Right hindlimb (tissue), 1 donor: ENCODE results near the gene NCAPG2.

Experiments
- DNase-seq: peaks from one replicate; pipeline ENCODE4 v3.0.0-alpha.2; 2018

The NCAPG2 gene

DNA sequence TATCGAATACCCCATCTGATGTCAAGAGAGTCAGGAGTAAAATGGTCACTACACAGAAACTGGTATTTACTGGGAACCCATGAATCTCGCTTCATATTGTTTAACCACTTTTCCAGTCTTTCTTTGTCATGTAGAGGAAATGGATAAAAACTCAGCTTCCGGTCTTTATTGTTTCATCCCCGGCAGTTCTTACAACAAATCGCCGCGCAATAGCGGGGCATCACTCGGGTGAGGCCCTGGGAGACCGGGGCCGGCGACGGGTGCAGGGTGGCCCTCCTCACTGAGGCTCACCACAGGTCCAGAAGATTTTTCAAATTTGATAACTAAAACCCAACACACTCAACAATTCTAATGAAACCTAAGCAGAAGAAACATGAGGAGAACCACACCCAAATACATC lies 81.4 kb downstream of the NCAPG2 start:
- no peak for DNase-seq

DNA sequence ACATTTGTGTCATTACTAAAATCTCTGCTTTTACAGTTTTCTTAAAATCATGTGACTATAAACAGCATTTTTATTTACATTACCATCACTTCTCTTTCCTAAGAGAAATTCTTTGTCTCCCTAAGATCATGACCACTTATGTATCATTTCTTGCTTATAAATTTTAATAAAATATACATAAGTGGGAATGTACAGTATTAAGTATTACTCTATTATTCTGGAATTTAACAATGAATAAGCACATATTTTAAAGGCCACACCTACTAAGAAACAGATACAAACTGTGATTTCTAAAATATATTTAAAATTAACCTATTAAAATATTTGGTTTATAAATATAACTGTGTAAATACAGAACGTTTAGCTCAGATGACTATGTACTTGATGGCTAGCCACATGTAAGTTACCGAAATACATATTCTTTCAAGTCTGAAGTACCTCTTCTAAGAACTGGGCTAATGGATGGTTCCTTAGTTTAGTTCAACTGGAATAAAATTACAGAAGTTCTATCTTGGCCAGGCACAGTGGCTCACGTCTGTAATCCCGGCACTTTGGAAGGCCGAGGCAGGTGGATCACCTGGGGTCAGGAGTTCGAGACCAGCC lies 83.7 kb downstream of the NCAPG2 start:
- DNase-seq, result no peak

DNA sequence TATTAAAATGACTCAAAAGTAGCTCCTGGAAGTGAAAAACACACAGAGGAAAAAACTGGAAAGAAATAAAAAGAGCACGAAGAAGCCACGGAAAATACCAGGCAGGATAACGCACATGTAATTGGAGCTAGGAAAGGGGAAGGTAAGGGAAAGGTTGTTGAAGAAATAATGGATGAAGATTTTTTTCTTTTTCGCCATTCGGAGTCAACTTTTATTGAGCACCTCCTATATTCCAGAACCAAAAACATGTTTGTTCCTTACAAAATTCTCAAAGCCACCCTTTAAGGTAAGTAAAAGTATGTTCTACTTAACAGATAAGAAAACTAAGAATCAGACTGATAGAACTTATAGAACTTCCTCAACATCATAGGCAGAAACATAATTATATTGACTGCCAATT lies 84.2 kb downstream of the NCAPG2 start:
- no peak for DNase-seq

DNA sequence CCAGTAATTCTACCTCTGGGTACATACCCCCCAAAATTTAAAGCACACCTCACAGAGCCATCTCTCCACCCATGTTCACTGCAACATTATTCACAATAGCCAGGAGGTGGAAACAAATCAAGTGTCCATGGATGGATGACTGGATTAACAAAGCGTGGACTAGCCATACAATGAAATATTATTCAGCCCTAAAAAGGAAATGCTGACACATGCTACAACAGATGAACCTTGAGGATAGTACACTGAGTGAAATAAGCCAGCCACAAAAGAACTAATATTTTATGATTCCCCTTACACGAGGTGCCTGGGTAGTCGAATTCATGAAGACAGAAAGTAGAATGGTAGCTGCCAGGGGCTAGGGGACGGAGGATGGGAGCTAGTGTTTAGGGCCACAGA lies 85.9 kb downstream of the NCAPG2 start:
- DNase-seq, result no peak

DNA sequence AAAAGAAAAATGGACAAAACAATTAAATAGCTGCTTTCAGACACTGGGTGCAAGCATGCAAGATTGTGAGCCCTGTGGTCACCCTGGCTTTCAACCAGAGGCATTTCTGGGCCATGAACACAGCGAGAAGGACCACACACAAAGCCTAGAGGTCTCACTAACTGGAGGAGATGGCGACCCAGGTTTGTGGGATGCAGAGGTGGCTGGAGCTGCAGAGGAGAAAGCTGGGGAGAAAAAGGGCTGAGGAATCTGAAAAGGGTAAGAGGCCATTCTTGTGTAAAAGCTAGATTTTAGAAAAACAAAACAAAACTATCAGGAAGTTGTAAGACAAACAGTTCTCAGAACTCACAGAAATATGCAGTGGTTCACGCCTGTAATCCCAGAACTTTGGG lies 86.9 kb downstream of the NCAPG2 start:
- DNase-seq, result no peak

DNA sequence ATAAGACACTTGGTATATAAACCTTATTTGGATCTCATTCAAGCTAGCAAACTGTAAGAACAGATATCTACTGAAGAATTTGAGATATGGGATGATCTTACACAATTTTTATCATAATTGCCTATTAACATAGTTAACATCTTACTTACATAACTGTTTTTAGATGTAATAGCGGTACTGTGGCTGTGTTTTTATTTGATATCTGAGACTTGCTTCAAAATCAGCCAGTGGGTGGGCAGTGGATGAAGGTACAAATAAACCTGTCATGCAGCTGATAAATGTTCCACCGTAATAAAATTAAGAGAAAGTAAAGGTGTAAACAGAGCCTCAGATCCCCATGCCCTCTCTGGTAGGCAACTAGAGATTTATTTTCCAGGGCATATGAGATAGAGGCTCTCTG lies 88.6 kb downstream of the NCAPG2 start:
- no peak for DNase-seq

DNA sequence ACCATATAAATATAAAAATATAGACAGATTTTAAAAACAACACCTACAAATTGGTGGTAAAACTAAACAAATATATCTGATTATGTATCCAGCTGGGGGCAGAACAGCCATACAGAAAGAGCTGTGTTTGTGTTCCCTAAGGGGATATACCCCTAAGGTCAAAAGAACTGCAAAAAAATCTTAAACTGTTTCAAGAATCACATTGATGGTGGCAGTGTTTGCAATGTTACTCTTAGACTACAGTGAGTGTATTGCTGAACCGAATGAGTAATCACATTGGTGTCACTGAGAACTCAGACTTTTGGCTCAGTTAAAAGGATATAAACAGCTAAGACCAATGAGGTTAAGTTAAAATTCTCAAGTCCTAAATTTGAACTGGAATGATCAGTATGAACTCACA lies 89.9 kb downstream of the NCAPG2 start:
- no peak for DNase-seq

DNA sequence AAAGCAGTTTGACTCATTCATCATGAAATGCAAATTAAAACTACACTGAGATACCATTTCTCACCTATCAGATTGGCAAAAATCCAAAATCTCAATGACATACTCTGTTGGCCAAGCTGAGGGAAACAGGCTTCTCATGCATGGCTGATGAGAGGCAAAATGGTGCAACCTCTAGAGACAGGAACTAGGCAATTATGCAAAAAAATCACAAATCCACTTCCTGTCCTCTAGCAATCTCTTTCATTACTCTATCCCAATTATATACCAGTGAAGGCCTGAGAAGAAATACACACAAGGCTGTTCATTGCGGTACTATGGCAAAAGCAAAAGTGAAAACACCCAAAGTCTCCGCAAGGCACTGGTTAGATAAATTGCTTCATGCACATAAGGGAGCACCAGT lies 91.1 kb downstream of the NCAPG2 start:
- no peak for DNase-seq

DNA sequence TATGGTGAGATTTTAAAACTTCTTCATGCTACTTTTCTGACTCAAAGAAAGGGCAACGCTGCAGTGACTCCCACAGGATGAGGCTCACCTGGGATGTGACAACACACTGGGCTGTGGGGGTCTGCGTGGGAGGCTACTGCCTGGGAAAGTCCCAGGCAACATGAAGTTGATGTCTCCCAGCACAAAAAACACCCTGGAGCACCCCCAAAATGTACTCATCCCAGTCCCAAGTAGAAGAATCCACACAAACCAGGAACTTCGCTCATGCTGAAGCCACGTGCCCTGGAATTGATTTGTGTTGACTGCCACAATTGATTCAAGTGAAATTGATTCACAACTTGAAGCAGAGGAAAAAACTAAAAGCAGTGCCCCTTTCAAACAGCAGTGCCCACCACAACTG lies 92.1 kb downstream of the NCAPG2 start:
- no peak for DNase-seq

DNA sequence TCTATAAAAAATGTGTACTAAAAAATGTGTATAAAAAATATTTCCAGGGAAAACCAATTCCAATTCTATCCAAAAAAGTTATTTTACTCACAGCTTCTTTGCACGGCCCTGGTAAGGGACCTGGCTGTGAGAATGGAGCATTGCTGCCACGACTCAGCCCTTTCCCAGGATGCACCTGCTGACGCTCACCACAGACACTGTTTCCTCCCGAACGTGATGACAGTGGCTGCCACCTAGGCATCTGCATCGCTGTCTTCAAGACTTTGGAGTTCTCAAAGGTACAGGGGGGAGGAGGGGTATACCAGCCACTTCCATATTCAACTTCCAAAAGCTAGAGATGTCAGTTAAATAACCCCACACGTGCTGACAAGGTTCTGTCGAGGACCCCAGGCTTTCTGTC lies 93.1 kb downstream of the NCAPG2 start:
- DNase-seq, result no peak

DNA sequence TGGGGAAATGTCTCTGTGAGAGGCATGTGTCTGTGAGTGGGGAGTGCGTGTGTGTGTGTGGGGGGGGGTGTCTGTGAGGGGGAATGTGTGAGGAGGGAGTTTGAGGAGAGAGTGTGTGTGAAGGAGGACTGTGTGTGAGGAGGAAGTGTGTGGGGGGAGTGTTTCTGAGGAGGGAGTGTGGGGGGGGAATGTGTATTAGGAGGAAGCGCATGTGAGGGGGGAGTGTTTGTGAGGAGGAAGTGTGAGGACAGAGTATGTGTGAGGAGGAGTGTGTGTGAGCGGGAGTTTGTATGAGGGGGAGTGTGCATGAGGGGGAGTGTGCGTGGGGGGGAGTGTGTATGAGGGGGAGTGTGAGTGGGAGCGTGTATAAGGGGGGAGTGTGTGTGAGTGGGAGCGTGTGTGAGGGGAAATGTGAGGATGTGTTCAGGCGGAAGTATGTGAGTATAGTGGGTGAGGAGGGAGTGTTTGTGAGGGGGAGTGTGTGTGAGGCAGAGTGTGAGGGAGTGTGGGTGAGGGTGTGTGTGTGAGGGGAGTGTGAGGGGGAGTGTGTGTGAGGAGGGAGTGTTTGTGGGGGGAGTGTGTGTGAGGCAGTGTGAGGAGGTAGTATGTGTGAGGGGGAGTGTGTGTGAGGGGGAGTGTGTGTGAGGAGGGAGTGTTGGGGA lies 95.2 kb downstream of the NCAPG2 start:
- no peak for DNase-seq

DNA sequence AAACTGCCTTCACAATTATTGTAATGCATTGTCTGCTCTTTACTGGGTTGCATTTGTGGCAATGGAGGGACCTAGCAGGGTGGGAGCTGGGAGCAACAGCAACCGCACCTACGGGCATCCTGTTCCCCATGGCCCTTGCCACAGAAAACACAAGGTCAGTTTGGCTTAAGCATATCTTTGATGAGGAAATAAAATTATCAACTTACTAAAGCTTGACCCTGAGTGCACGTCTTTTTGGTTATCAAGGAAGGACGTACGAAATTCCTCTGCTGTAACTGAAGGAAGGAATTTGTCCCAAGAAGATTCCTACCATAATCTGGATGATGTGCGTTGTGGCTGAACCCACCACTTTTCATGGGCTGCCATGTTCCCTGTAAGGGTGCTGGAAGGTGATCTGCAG lies 97.0 kb downstream of the NCAPG2 start:
- DNase-seq, result no peak

DNA sequence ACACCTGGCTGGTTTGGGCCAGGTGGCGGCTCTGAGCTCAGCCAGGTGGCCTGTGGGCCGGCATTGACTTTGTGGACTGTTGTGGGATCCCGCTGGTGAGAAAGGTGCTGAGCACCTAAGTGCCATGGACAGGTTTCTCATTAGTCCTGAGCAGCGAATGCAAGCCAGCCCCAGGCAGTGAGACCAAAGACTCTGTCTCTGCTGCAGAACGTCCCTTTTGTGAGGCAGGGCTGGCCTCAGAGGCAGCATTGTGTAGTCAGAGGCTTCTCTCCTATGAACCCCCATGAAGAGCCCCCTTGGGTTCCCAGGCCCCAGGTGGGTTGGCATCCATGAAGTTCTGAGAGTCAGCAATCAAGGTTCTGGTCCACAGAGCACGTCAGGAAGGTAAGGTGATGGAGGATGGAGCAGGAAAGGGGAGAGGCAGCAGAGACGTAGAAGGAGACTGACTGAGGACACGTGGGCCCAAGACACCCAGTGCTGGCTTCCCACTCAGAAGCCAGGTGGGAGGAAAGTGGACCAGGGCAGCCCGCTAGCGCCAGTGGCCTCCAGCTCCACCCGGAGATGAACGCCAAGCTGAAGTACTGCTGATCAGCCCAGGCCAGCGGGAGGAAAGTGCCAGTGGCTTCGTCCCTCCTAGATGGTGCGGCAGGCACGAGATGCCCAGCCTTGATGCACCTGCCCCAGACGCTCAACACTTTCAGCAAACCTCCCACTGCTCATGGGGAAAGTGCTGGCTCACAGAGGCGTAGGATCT lies 97.8 kb downstream of the NCAPG2 start:
- no peak for DNase-seq

DNA sequence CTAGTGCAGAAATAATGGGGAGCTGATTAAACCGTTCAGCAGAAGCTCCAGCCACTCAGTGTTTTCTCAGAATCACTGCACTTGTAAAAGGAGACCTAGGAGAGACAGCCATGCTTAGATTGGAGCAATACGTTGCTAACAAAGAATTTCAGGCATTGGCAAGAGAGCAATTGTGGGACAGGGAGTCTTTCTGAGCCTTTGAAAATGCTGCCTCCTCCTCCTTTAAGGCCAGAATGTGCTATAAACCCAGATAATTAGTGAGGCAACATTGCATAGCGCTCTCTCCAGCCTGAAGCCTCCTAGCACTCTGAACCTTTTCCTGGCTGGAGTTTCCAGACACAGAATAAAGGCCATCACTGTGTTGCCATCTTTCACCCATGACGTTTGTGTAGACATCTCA lies 98.5 kb downstream of the NCAPG2 start:
- no peak for DNase-seq

DNA sequence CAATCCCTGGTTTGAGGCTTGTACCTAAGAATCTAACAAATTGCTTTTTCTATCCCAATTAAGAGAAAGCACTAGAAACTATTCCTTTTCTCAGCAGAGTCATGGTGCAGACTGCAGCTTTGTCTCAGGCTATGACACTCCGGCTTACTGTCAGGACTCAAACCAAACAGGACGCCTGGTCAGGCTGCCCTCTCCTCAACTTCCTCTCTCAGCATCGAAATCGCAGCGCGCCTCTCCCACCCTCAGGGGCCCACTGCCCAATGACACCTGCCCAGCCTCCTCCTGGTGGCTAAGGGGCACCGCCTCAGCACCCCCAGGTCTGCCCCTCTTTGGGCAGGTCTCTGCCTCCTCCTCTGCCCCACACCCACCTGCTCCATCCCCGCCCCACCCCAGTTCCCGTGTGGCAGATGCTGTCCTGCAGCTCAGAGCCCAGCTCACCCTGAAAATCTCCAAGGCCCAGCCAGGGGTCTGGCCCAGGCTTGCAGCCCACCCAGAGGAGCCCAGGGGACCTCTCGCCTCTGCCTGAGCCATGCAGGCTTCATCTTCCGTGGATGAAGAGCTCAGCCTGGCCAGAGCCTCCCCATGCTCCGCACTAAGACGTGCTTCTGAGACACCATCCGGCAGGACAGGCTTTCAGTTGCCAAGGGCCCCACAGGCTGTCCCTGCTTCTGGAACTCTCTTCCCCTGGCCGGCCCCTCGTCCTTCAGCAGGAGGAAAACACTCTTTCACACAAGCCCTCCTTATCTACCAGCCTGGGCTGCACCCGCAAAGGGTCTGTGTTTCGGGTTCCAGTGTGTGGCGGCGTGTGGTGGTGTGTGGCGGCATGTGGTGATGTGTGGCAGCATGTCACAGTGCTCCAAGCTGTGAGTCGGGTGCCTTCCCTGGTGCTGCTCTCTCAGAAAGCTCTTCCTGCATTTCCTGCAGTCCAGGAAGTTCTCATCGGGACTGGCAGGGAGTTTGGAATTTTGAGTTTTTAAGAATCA lies 100.5 kb downstream of the NCAPG2 start:
- DNase-seq, result no peak

DNA sequence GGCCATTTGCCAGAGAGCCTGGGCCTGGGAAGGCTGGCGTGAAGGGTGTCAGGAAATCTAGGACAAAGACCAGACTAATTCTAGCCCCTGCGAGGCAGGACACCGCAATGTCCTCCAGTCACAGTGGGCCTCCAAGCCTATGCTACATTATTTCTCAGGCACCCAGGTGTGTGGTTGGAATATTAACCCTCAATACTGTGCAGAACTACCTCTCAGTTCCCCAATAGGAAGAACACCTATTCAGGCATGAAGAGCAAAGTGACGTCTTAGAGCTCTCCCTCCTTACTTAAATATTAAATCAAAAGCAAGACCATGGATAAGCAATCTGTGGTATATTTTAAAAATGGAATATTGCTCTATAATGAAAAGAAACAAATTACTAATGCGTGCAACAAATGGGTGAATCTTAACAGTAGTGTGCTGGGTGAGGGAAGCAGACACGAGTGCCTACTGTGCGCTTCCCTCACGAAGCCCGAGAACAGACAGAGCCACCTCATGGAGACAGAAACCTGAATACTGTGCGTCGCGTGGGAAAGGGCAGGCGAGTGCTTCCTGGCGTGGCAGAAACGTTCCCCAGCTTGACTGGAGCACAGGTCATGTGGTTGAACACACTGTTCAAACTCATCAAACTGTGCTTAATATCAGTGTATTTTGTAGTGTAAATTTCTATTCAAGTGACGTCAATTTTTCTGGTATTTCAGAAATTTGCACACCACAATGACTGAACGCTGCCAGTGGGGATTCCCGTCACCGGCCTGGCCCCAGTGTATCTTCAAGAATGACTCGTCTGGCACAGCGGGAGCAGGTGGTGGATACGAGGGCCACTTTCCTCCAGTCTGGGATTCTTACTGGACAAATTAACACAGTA lies 101.5 kb downstream of the NCAPG2 start:
- DNase-seq, result no peak

DNA sequence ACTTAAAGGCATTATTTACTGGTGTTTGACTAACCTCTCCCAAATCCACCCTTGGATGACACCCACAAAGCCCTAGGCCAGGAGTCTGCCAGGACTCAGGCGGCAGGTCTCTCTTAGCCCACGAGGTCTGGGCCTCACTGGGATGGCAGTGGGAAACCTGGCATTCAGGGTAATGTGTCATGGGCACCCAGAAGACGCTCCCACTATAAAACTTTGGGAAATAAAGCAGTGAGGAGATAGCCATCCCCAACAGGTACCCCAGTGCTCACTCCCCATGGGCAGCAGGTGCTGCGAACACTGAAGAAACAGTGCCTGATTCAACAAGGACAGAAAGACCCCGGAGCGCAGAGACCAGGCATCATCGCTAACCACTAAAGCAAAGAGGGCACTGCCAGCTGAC lies 102.6 kb downstream of the NCAPG2 start:
- DNase-seq, result no peak

DNA sequence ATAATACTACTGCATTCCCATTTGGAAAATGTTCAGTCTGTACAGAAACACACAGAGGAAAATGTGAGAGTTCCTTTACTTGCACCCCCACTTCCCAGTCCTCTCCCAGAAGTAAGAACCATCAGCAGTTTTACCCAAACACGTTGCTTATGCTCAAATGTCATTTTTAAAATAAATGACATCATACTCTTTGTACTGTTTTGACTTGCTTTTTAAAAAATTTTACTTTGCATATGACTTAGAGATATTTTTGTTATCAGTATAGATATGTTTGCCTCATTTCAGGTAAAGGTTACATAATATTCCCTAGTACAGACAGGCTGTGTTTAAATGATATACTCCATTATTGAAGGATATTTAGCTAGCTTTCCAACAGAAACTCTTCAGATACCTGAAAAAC lies 103.5 kb downstream of the NCAPG2 start:
- DNase-seq, result no peak

DNA sequence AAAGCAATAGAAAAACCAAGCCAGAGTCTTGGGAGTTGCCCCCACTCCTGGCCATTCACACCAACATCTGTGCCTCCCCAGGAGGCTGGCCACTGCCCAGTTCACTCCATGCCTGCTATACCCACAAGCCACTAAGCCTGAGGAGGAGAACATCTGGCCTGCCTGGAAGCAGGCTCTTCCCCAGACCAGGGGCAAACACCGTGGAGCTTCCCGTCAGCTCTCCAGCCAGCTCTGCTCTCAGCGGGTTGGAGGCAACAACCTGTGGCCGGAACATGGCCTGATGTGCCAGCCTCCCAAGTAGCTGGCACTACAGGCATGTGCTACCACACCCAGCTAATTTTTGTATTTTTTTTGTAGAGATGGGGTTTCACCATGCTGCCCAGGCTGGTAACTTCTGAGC lies 107.9 kb downstream of the NCAPG2 start:
- DNase-seq, result no peak

DNA sequence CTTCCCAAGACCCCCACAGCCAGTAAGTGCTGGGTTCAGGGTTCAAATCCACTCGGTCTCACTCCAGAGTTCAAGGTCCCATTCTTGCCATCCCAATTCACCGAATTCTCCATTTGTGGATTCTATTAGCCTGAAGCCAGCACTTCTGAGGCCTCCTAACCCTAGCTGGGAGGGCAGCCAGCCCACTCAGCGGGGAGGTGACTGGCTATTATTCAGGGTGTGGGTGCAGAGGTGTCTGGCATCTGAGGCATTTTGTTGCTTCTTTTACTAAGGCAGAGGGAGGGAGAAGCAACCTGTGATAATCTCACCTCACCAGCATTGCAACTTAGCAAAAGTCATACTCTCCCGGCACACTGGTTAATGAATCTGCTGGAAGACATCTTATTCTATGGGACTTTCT lies 108.3 kb downstream of the NCAPG2 start:
- DNase-seq, result no peak

DNA sequence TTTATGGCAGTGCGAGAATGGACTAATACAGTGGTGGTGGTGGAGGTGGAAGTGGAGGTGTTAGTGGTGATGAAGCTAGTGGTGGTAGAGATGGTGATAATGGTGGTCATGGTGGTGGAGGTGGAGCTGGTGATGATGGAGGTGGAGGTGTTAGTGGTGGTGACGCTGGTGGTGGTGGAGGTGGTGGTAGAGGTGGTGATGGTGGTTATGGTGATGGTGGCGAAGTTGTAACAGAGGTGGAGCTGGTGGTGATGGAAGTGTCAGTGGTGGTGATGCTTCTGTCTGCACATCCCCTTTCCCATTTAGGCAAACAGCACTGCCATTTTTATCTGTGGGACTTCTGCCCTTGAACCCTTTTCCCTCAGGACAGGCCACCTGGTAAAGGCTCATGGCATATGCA lies 109.5 kb downstream of the NCAPG2 start:
- peak; percentile 37 for DNase-seq

DNA sequence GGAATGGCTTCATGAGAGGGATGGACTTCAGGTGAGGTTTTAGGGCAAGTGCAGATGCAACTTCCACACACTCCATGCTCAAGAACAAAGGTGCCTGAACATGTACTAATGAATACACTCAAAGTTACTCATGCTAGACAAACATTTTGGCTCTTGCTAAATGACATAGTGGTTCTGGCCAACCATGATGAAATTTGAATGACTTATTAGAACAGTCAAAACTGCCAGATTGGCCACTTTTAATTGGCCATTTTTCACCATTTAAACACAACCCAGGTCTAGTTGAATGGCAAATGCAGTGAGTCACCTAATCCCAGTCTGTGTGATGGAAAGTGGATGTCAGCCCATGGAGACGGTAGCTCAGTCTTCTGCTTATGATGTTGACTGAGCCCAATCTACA lies 112.1 kb downstream of the NCAPG2 start:
- no peak for DNase-seq
